Lower leg skin (tissue), 3 donors: Measurements from ENCODE around the gene INSRR.

ENCODE experiments used
- POLR2A ChIP-seq, 2 donors: fragments of 450-650 bp; IDR thresholded peaks; one replicate each; pipeline ENCODE4 v1.6.1; 2016 to 2017; ENCODE audit warnings: antibody characterized with exemption in 2 of 2, mild to moderate bottlenecking in 1 of 2, moderate library complexity in 1 of 2
- TF ChIP-seq, protein P1 (sequence below), 3 donors: fragments of 450-650 bp; IDR thresholded peaks; one replicate each; pipeline ENCODE4 v1.5.1; 2016; ENCODE audit warnings: antibody characterized with exemption in 3 of 3, mild to moderate bottlenecking in 3 of 3, moderate library complexity in 2 of 3

DNA sequence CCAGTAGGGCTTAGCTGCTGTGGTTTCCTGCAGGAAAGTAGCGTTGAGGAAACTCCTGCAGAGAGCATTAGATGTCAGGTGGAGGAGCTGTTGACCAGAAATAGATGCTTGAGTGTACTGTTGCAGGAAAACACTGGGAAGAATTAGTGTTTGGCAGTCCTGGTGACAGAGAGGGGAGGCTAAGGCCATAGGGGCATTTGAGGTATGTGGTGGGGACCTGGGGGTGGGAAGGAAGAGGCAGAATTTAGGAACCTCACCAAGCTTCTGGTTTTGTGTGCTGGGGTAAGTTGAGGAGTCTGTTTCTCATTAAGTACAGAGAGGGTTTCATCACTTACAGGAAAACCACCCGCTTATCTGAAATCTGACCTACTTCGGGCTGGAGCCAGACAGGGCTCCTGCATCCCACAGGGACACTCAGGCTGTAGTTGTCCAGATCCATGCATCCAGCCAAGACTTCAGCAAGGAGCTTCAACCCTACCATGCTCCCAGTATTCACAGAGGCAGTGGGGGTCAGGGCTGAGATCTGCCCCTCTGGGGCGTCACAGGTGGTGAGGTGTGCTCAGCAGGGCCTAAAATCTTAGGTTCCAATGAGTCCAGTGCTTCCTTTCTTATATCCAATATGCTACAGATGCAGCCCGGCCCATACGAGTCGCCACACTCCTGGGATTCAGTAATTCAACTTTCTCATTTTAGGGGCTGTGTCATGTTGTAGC, 57.4 kb downstream of the INSRR start:
- no peak for TF ChIP-seq POLR2A (IDR thresholded peaks at IDR 0.05)
- TF ChIP-seq, protein P1, sequence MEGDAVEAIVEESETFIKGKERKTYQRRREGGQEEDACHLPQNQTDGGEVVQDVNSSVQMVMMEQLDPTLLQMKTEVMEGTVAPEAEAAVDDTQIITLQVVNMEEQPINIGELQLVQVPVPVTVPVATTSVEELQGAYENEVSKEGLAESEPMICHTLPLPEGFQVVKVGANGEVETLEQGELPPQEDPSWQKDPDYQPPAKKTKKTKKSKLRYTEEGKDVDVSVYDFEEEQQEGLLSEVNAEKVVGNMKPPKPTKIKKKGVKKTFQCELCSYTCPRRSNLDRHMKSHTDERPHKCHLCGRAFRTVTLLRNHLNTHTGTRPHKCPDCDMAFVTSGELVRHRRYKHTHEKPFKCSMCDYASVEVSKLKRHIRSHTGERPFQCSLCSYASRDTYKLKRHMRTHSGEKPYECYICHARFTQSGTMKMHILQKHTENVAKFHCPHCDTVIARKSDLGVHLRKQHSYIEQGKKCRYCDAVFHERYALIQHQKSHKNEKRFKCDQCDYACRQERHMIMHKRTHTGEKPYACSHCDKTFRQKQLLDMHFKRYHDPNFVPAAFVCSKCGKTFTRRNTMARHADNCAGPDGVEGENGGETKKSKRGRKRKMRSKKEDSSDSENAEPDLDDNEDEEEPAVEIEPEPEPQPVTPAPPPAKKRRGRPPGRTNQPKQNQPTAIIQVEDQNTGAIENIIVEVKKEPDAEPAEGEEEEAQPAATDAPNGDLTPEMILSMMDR (IDR thresholded peaks at IDR 0.05): no peak
